ENCODE measurements around the gene PGM2L1. TPM values are rescaled to one million over a fixed set of nuclear protein-coding genes. Genes with fewer than 3 reads are reported as not detected.

The PGM2L1 gene
- total and polyA plus RNA-seq, 2 of the 4 experiments (the other 2 are of a cell fraction), result 0.72 to 1.8 TPM

DNA sequence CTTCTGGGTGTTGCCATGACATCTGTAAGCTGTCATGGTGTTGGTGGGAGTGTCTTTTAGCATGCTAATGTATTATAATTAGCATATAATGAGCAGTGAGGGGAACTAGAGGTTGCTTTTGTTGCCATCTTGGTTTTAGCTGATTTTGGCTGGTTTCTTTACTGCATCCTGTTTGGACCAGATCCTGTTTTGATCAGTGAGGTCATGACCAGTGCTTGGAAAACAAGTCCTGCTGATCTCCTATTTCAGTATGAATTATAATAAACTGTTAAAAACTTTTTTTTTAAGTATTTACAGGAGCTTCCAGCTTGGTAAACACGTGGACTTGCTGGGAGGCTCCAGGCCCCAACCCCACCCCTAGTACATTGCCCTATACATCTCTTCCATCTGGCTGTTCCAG, 56.3 kb downstream of the PGM2L1 start:
- POLR2A ChIA-PET (ENCODE audit: unreplicated experiment), result no interaction called here
- peaks cover 2% of the 10 kb centered on the region; the same call in 1 of the 2 replicates for H3K36me3 ChIP-seq (ENCODE audit: control insufficient read depth, insufficient read depth, low read length)

More for the DNA sequence above, 56.3 kb downstream of the PGM2L1 start:
- Histone ChIP-seq H2BK15ac (ENCODE audit: low read depth, low read length) (no peak overlapping the region), H3K56ac (ENCODE audit: extremely low read depth, insufficient read depth, low read length) (no peak overlapping the region), H2AFZ (replicated peaks; ENCODE audit: low read length, poor library complexity) (no peak overlapping the region), H3K23ac (ENCODE audit: low read depth, low read length) (no peak overlapping the region), H4K8ac (ENCODE audit: low read depth in 2 of 2, low read length in 2 of 2) (no peak overlapping the region), H2BK120ac (ENCODE audit: low read depth, low read length) (no peak overlapping the region), H2AK9ac (replicated peaks; ENCODE audit: low read depth, low read length, poor library complexity) (no peak overlapping the region), H3K4me3 (ENCODE audit: insufficient read depth, low read depth, low read length) (no peak overlapping the region), H3K27ac (ENCODE audit: insufficient read depth, low read length) (no peak overlapping the region), H3K9me1 (ENCODE audit: insufficient read depth, low read length) (no peaks in the 10 kb centered on the region; the same call in 1 of the 2 replicates), H4K91ac (ENCODE audit: insufficient read depth, low read depth, low read length) (no peak overlapping the region), H2BK5ac (ENCODE audit: low read depth, low read length, poor library complexity, severe bottlenecking) (no peak overlapping the region), H3K9me3 (ENCODE audit: control insufficient read depth, insufficient read depth, low read length) (no peaks in the 10 kb centered on the region), H2BK20ac (ENCODE audit: low read depth, low read length) (no peak overlapping the region), H3K9ac (ENCODE audit: low read depth, low read length) (no peak overlapping the region), H3K18ac (ENCODE audit: low read depth, low read length) (no peak overlapping the region), H3K4me1 (ENCODE audit: control insufficient read depth, insufficient read depth, low read length) (peaks cover 2% of the 10 kb centered on the region), H3K14ac (replicated peaks; ENCODE audit: low read depth, low read length) (no peak overlapping the region), H3K4me2 (ENCODE audit: low read depth, low read length) (no peak overlapping the region), H3K79me1 (ENCODE audit: low read depth in 1 of 2, low read length in 2 of 2) (no peaks in the 10 kb centered on the region), H4K20me1 (ENCODE audit: insufficient read depth, low read length) (no peaks in the 10 kb centered on the region), H3K4ac (ENCODE audit: low read depth, low read length) (no peak overlapping the region), H2AK5ac (ENCODE audit: low read depth, low read length) (no peak overlapping the region), H4K5ac (ENCODE audit: low read depth, low read length) (no peak overlapping the region), H3K27me3 (ENCODE audit: control insufficient read depth, insufficient read depth, low read length) (no peaks in the 10 kb centered on the region)
- DNase-seq (no peak), ATAC-seq (ENCODE audit: low read depth) (no peak)
- TF ChIP-seq RAD21 (IDR thresholded peaks at IDR 0.05; ENCODE audit: low read length), result no peak
- TF ChIP-seq CEBPB (IDR thresholded peaks at IDR 0.05; ENCODE audit: low read depth, low read length), result no peak
- no peak for TF ChIP-seq FOS (IDR thresholded peaks at IDR 0.05; ENCODE audit: low read depth, low read length)
- no peak for TF ChIP-seq NFE2L2 (IDR thresholded peaks at IDR 0.05; ENCODE audit: low read depth, low read length)
- TF ChIP-seq USF2 (IDR thresholded peaks at IDR 0.05; ENCODE audit: low read depth, low read length), result no peak
- TF ChIP-seq MXI1 (IDR thresholded peaks at IDR 0.05; ENCODE audit: borderline replicate concordance, low read depth, low read length), result no peak
- no peak for TF ChIP-seq POLR2A (IDR thresholded peaks at IDR 0.05; ENCODE audit: low read depth, low read length)
- no peak for TF ChIP-seq CHD1 (IDR thresholded peaks at IDR 0.05; ENCODE audit: low read depth, low read length)
- no peak for TF ChIP-seq ELK1 (IDR thresholded peaks at IDR 0.05; ENCODE audit: borderline replicate concordance, low read depth, low read length)
- no peak for TF ChIP-seq CTCF (conservative IDR thresholded peaks at IDR 0.05; ENCODE audit: low read depth, low read length)
- no peak for TF ChIP-seq RCOR1 (IDR thresholded peaks at IDR 0.05; ENCODE audit: insufficient replicate concordance, low read length)
- no peak for TF ChIP-seq MAFK (IDR thresholded peaks at IDR 0.05; ENCODE audit: low read depth, low read length)
- TF ChIP-seq BHLHE40 (IDR thresholded peaks at IDR 0.05; ENCODE audit: low read depth, low read length), result no peak
- no peak for TF ChIP-seq MAZ (IDR thresholded peaks at IDR 0.05; ENCODE audit: borderline replicate concordance, low read depth, low read length)
- TF ChIP-seq SMC3 (IDR thresholded peaks at IDR 0.05; ENCODE audit: low read depth, low read length), result no peak
- no peak for TF ChIP-seq RFX5 (IDR thresholded peaks at IDR 0.05; ENCODE audit: low read depth, low read length)
- dilution Hi-C loops (cut with HindIII; ENCODE audit: low sequenced_read_pairs, unreplicated experiment), result no loop called here
- intact Hi-C loops (cut with micrococcal nuclease), result no loop called here
- in situ Hi-C loops (cut with MboI; ENCODE audit: low sequenced_read_pairs), result no loop called here
- CTCF ChIA-PET, result no interaction called here
- WGBS, 2 experiments (ENCODE audit: extremely low coverage in 2 of 2, insufficient read length in 1 of 2), result no CpG with 5 or more reads among the region's 1 CpG
- BruUV-seq (replicated peaks), result no TSS peak
